GM18909 (cell line): Measurements from ENCODE around the gene CTRL.
"Not testable (repeated sequence)": the region's sequence is repeated elsewhere in the genome, so short reads cannot be mapped to it uniquely, and the experiment has no call there.

Source experiments
- ATAC-seq: cut with Tn5 transposase; IDR thresholded peaks from one replicate; pipeline ENCODE4 v1.9.1; 2021; ENCODE audit warnings: mild to moderate bottlenecking; ENCODE audit not compliant: unreplicated experiment, poor library complexity

Gene CTRL

GRCh38 chr16:67927131-67927941 lies 4.3 kb downstream of the CTRL start:
- ATAC-seq = no peak

- ATAC-seq = no peak
These were observed 5.4 kb downstream of the CTRL start for GRCh38 chr16:67926181-67926750.

GRCh38 chr16:67924140-67924906 lies 7.3 kb downstream of the CTRL start:
- ATAC-seq = no peak

- ATAC-seq = no peak
These were observed 8.1 kb downstream of the CTRL start for GRCh38 chr16:67923414-67924116.

- ATAC-seq = no peak
These were observed 8.9 kb downstream of the CTRL start for GRCh38 chr16:67922740-67923139.

GRCh38 chr16:67922221-67922620 lies 9.4 kb downstream of the CTRL start:
- ATAC-seq = no peak

- no peak for ATAC-seq
These were observed 11.9 kb downstream of the CTRL start for GRCh38 chr16:67919622-67920221.

GRCh38 chr16:67917852-67918236 lies 13.8 kb downstream of the CTRL start:
- no peak for ATAC-seq

GRCh38 chr16:67917140-67917851 lies 14.4 kb downstream of the CTRL start:
- ATAC-seq = no peak

GRCh38 chr16:67915831-67916723 lies 15.6 kb downstream of the CTRL start:
- no peak for ATAC-seq

- not testable (repeated sequence) for ATAC-seq
These were observed 16.2 kb downstream of the CTRL start for GRCh38 chr16:67915496-67915769.

GRCh38 chr16:67914758-67915495 lies 16.7 kb downstream of the CTRL start:
- no peak for ATAC-seq

- ATAC-seq = no peak
These were observed 21.5 kb downstream of the CTRL start for GRCh38 chr16:67910158-67910557.

GRCh38 chr16:67909056-67909742 lies 22.5 kb downstream of the CTRL start:
- ATAC-seq = no peak

GRCh38 chr16:67907397-67908180 lies 24.1 kb downstream of the CTRL start:
- ATAC-seq = no peak

GRCh38 chr16:67902831-67903230 lies 28.8 kb downstream of the CTRL start:
- no peak for ATAC-seq

- ATAC-seq = no peak
These were observed 29.9 kb downstream of the CTRL start for GRCh38 chr16:67901734-67902133.
